Measurements from ENCODE around the gene PCP2.

DNA sequence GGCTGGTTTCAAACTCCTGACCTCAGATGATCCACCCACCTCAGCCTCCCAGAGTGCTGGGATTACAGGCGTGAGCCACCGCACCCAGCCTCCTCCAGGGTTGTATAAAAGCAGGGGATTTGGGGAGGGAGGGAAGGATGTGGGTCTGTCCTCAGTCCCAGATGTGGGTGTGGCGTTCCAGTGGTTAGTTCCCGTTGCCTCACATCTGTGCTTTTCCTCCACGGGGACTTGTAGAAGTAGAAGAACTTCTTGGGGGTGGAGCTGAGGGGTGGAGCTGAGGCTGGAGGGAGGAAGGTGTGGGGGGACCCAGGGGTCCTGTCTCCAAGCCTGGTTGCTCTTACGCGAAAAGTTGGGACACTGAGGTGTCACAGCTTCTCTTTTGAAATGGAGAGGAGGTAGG, 42.9 kb upstream of the PCP2 start:
- TF ChIP-seq GATA2 (IDR thresholded peaks at IDR 0.05; ENCODE audit: low read depth, low read length) (no peak), GATA3 (IDR thresholded peaks at IDR 0.05; ENCODE audit: low read depth, low read length) (no peak)
